Spleen (tissue), 7 donors: ENCODE results near the gene PLK4.

Experiments
- CTCF ChIP-seq, 11 experiments: fragments of 200-600 bp in 7 of 11; fragments of 450-650 bp in 4 of 11; sonication (generic) in 4 of 11; IDR thresholded peaks in 8 of 11; conservative IDR thresholded peaks in 3 of 11; 1 replicate in 7 of 11; 2 replicates in 4 of 11; pipeline versions ENCODE4 v1.4.0 to v1.8.0; 2016 to 2021; ENCODE audit warnings: antibody characterized with exemption in 11 of 11, inconsistent platforms in 4 of 11, mild to moderate bottlenecking in 1 of 11
- POLR2AphosphoS5 ChIP-seq, 3 donors: sonication (generic); formaldehyde crosslinking; IDR thresholded peaks; one replicate each; pipeline ENCODE4 v1.5.1; 2017; ENCODE audit warnings: antibody characterized with exemption in 3 of 3
- donor health status: DM: no; HTN: no; CAD: no; lungs with moderate emphysema.
- donor health status: DM: no; HTN: no; CAD: no.
- donor health status: DM: no; HTN: no; CAD: no.

DNA sequence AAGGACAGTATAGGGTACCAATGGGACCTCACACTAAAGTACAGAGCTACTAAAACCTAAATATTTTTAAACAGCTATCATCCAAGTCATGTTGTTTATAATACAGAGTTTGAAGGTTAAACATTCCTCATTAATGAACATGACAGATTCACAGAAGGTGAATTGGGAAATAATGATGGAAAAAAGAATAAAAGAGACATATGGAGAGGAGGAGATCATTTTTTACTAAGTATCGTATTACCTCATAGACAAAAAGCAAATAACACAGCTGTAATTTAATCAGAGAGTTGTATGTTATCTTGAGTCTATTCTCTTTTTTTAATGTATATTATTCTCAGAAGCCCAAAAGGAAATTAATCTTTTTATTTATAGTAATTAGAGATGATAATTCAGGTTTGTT is 7.9 kb downstream of the PLK4 start:
- no peak for TF ChIP-seq CTCF (IDR thresholded peaks at IDR 0.05 in 8 of 11, conservative IDR thresholded peaks at IDR 0.05 in 3 of 11)
- TF ChIP-seq POLR2AphosphoS5 (IDR thresholded peaks at IDR 0.05): no peak
